Measurements from ENCODE around the gene MESP1. TPM values are rescaled to one million over a fixed set of nuclear protein-coding genes. Genes with fewer than 3 reads are reported as not detected.

The MESP1 gene
- total and polyA plus RNA-seq, 2 of the 13 experiments (the other 11 are each of a cell fraction or from before 2014, with no cell fraction given) = not detected

DNA sequence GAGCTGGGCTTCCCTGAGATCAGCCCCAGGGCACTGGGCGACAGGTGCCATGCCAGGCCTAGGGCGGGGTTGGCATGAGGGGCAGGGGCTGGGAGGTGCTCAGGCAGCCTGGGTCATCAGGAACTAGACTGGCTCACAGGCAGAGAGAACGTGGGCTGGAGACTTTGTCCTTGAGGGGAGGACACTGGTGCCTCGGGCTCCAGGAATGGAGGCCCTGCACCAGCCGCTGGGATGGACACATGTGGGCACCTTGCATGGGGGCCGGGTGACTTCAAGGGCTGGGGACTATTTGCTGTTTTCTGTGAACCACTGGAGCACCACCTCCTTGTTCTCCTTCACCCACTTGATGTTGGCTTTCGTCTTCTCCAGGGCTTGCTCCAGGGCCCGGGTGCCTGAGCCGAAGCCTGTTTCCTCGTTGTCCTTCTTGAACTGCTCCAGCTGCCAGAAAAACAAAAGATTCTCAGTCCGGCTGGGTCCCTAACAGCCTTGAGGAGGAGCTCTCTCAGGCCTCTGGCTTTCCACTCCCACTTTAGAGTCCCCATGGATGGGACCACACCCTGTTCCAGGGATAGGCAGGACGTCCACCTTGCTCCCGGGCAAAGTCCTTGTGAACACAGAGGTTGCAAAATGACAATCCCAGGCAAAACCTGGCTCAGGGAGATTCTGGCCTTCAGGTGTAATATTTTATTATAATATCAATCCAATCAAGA lies 34.2 kb upstream of the MESP1 start (continued):
- TF ChIP-seq, protein P1, sequence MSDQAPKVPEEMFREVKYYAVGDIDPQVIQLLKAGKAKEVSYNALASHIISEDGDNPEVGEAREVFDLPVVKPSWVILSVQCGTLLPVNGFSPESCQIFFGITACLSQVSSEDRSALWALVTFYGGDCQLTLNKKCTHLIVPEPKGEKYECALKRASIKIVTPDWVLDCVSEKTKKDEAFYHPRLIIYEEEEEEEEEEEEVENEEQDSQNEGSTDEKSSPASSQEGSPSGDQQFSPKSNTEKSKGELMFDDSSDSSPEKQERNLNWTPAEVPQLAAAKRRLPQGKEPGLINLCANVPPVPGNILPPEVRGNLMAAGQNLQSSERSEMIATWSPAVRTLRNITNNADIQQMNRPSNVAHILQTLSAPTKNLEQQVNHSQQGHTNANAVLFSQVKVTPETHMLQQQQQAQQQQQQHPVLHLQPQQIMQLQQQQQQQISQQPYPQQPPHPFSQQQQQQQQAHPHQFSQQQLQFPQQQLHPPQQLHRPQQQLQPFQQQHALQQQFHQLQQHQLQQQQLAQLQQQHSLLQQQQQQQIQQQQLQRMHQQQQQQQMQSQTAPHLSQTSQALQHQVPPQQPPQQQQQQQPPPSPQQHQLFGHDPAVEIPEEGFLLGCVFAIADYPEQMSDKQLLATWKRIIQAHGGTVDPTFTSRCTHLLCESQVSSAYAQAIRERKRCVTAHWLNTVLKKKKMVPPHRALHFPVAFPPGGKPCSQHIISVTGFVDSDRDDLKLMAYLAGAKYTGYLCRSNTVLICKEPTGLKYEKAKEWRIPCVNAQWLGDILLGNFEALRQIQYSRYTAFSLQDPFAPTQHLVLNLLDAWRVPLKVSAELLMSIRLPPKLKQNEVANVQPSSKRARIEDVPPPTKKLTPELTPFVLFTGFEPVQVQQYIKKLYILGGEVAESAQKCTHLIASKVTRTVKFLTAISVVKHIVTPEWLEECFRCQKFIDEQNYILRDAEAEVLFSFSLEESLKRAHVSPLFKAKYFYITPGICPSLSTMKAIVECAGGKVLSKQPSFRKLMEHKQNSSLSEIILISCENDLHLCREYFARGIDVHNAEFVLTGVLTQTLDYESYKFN (CRISPR knock-in tag; conservative IDR thresholded peaks at IDR 0.05) = peak; percentile 62
- TF ChIP-seq BCL6 (CRISPR knock-in tag; IDR thresholded peaks at IDR 0.05) (peak; percentile 30; the same call in 1 of the 2 replicates), ZNF564 (CRISPR knock-in tag; IDR thresholded peaks at IDR 0.05) (no peak), ZNF781 (CRISPR knock-in tag; IDR thresholded peaks at IDR 0.05; ENCODE audit: borderline replicate concordance, not compliant biosample characterization) (no peak), LCORL (IDR thresholded peaks at IDR 0.05) (no peak), LCORL (CRISPR knock-in tag; IDR thresholded peaks at IDR 0.05) (peak; percentile 63; the same call in 1 of the 2 replicates), GATA4 (IDR thresholded peaks at IDR 0.05; ENCODE audit: borderline replicate concordance, low read depth) (no peak), AGO1 (IDR thresholded peaks at IDR 0.05; ENCODE audit: low read depth, low read length, poor library complexity, severe bottlenecking) (no peak), NR3C1 (CRISPR knock-in tag; IDR thresholded peaks at IDR 0.05) (no peak), SETDB1 (CRISPR knock-in tag; IDR thresholded peaks at IDR 0.05; ENCODE audit: borderline replicate concordance) (no peak), ZNF253 (CRISPR knock-in tag; IDR thresholded peaks at IDR 0.05; ENCODE audit: borderline replicate concordance) (no peak), FOXA3 (CRISPR knock-in tag; IDR thresholded peaks at IDR 0.05) (peak; percentile 59), MBD4 (IDR thresholded peaks at IDR 0.05; ENCODE audit: borderline replicate concordance, low read length) (no peak), RBFOX2 (IDR thresholded peaks at IDR 0.05; ENCODE audit: low read depth, low read length) (no peak), POGZ (CRISPR knock-in tag; IDR thresholded peaks at IDR 0.05) (0 out of 2 replicates have a peak, but pooled peaks have one; percentile 31)
- TF ChIP-seq, protein P2, sequence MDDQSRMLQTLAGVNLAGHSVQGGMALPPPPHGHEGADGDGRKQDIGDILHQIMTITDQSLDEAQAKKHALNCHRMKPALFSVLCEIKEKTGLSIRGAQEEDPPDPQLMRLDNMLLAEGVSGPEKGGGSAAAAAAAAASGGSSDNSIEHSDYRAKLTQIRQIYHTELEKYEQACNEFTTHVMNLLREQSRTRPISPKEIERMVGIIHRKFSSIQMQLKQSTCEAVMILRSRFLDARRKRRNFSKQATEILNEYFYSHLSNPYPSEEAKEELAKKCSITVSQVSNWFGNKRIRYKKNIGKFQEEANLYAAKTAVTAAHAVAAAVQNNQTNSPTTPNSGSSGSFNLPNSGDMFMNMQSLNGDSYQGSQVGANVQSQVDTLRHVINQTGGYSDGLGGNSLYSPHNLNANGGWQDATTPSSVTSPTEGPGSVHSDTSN (CRISPR knock-in tag; IDR thresholded peaks at IDR 0.05; ENCODE audit: borderline replicate concordance) = no peak
- TF ChIP-seq, protein P3, sequence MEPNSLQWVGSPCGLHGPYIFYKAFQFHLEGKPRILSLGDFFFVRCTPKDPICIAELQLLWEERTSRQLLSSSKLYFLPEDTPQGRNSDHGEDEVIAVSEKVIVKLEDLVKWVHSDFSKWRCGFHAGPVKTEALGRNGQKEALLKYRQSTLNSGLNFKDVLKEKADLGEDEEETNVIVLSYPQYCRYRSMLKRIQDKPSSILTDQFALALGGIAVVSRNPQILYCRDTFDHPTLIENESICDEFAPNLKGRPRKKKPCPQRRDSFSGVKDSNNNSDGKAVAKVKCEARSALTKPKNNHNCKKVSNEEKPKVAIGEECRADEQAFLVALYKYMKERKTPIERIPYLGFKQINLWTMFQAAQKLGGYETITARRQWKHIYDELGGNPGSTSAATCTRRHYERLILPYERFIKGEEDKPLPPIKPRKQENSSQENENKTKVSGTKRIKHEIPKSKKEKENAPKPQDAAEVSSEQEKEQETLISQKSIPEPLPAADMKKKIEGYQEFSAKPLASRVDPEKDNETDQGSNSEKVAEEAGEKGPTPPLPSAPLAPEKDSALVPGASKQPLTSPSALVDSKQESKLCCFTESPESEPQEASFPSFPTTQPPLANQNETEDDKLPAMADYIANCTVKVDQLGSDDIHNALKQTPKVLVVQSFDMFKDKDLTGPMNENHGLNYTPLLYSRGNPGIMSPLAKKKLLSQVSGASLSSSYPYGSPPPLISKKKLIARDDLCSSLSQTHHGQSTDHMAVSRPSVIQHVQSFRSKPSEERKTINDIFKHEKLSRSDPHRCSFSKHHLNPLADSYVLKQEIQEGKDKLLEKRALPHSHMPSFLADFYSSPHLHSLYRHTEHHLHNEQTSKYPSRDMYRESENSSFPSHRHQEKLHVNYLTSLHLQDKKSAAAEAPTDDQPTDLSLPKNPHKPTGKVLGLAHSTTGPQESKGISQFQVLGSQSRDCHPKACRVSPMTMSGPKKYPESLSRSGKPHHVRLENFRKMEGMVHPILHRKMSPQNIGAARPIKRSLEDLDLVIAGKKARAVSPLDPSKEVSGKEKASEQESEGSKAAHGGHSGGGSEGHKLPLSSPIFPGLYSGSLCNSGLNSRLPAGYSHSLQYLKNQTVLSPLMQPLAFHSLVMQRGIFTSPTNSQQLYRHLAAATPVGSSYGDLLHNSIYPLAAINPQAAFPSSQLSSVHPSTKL (CRISPR knock-in tag; IDR thresholded peaks at IDR 0.05) = peak; percentile 72
- TF ChIP-seq, protein P4, sequence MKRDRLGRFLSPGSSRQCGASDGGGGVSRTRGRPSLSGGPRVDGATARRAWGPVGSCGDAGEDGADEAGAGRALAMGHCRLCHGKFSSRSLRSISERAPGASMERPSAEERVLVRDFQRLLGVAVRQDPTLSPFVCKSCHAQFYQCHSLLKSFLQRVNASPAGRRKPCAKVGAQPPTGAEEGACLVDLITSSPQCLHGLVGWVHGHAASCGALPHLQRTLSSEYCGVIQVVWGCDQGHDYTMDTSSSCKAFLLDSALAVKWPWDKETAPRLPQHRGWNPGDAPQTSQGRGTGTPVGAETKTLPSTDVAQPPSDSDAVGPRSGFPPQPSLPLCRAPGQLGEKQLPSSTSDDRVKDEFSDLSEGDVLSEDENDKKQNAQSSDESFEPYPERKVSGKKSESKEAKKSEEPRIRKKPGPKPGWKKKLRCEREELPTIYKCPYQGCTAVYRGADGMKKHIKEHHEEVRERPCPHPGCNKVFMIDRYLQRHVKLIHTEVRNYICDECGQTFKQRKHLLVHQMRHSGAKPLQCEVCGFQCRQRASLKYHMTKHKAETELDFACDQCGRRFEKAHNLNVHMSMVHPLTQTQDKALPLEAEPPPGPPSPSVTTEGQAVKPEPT (CRISPR knock-in tag; IDR thresholded peaks at IDR 0.05; ENCODE audit: low read depth) = no peak

All from HepG2 (cell line).